ENCODE results near the gene PRRT3.

GRCh38 chr3:9913601-9914000 lies 38.6 kb downstream of the PRRT3 start:
- TF ChIP-seq CTCF (IDR thresholded peaks at IDR 0.05): no peak
- no peak for TF ChIP-seq POLR2A (IDR thresholded peaks at IDR 0.05)
